H9 (cell line): ENCODE results near the gene SDR39U1. TPM values are rescaled to one million over a fixed set of nuclear protein-coding genes. Genes with fewer than 3 reads are reported as not detected.
"Not testable (repeated sequence)": the region's sequence is repeated elsewhere in the genome, so short reads cannot be mapped to it uniquely, and the experiment has no call there.

Source experiments
- DNase-seq: peaks from one replicate; pipeline ENCODE4 v3.0.0-alpha.2; 2017
- H2AFZ ChIP-seq: one replicate; pipeline ENCODE4 v1.6.1; 2013; ENCODE audit warnings: mild to moderate bottlenecking, low read length, control low read depth, moderate library complexity
- H2AK5ac ChIP-seq: 2 replicates; pipeline ENCODE4 v1.6.1; 2013; ENCODE audit warnings: low read length, control low read depth, mixed read lengths; ENCODE audit not compliant: insufficient read length
- H2BK120ac ChIP-seq: one replicate; pipeline ENCODE4 v1.6.1; 2013; ENCODE audit warnings: low read depth, mild to moderate bottlenecking, low read length, control low read depth, inconsistent platforms; ENCODE audit not compliant: poor library complexity, severe bottlenecking
- H2BK12ac ChIP-seq: 2 replicates; pipeline ENCODE4 v1.6.1; 2013; ENCODE audit warnings: low read length, control low read depth, mixed read lengths, low read depth; ENCODE audit not compliant: insufficient read length
- H2BK15ac ChIP-seq: 2 replicates; pipeline ENCODE4 v1.6.1; 2013; ENCODE audit warnings: low read depth, low read length, control low read depth
- H2BK20ac ChIP-seq: one replicate; pipeline ENCODE4 v1.6.1; 2013; ENCODE audit warnings: low read depth, mild to moderate bottlenecking, low read length, control low read depth, inconsistent platforms; ENCODE audit not compliant: poor library complexity, severe bottlenecking
- H2BK5ac ChIP-seq: 2 replicates; pipeline ENCODE4 v1.6.1; 2013; ENCODE audit warnings: low read length, control low read depth, mixed read lengths; ENCODE audit not compliant: insufficient read length
- H3K14ac ChIP-seq: 2 replicates; pipeline ENCODE4 v1.6.1; 2013; ENCODE audit warnings: low read length, control low read depth; ENCODE audit not compliant: insufficient read depth
- H3K18ac ChIP-seq: 2 replicates; pipeline ENCODE4 v1.6.1; 2013; ENCODE audit warnings: low read depth, mild to moderate bottlenecking, mixed read lengths, low read length, control low read depth; ENCODE audit not compliant: insufficient read length
- H3K23ac ChIP-seq: 2 replicates; pipeline ENCODE4 v1.6.1; 2013; ENCODE audit warnings: low read length, control low read depth, mixed read lengths, low read depth; ENCODE audit not compliant: insufficient read length
- H3K23me2 ChIP-seq: 2 replicates; pipeline ENCODE4 v1.6.1; 2013; ENCODE audit warnings: low read depth, mild to moderate bottlenecking, mixed read lengths, low read length, control low read depth; ENCODE audit not compliant: insufficient read length, poor library complexity, severe bottlenecking
- H3K27ac ChIP-seq: 2 replicates; pipeline ENCODE4 v1.5.1; 2013; ENCODE audit warnings: low read length, control low read depth, mixed read lengths, low read depth; ENCODE audit not compliant: insufficient read length
- H3K27me3 ChIP-seq: 2 replicates; pipeline ENCODE4 v1.6.1; 2013; ENCODE audit warnings: low read length, control low read depth, inconsistent platforms; ENCODE audit not compliant: insufficient read depth
- H3K4ac ChIP-seq: 2 replicates; pipeline ENCODE4 v1.6.1; 2013; ENCODE audit warnings: low read depth, mild to moderate bottlenecking, control low read depth, inconsistent platforms, low read length, moderate library complexity
- H3K4me1 ChIP-seq: 2 replicates; pipeline ENCODE4 v1.6.1; 2013; ENCODE audit warnings: low read length, control low read depth, inconsistent platforms; ENCODE audit not compliant: insufficient read depth
- H3K4me2 ChIP-seq: 2 replicates; pipeline ENCODE4 v1.6.1; 2013; ENCODE audit warnings: low read length, control low read depth, mixed read lengths; ENCODE audit not compliant: insufficient read length, insufficient read depth
- H3K56ac ChIP-seq: 2 replicates; pipeline ENCODE4 v1.6.1; 2013; ENCODE audit warnings: low read depth, mild to moderate bottlenecking, mixed read lengths, low read length, control low read depth; ENCODE audit not compliant: insufficient read length
- H3K79me1 ChIP-seq: 2 replicates; pipeline ENCODE4 v1.6.1; 2013; ENCODE audit warnings: low read depth, mild to moderate bottlenecking, moderate library complexity, low read length, control low read depth, inconsistent platforms; ENCODE audit not compliant: insufficient read depth, poor library complexity, severe bottlenecking
- H3K79me2 ChIP-seq: 2 replicates; pipeline ENCODE4 v1.6.1; 2013; ENCODE audit warnings: low read length, control low read depth, inconsistent platforms; ENCODE audit not compliant: insufficient read depth
- H3K9ac ChIP-seq: 2 replicates; pipeline ENCODE4 v1.6.1; 2013; ENCODE audit warnings: low read length, control low read depth, mixed read lengths; ENCODE audit not compliant: insufficient read length; ENCODE audit errors: extremely low read depth
- H3K9me3 ChIP-seq: one replicate; pipeline ENCODE4 v1.6.1; 2013; ENCODE audit warnings: low read depth, low read length, inconsistent platforms; ENCODE audit not compliant: control insufficient read depth
- H3T11ph ChIP-seq: one replicate; pipeline ENCODE4 v1.6.1; 2013; ENCODE audit warnings: mild to moderate bottlenecking, low read length, control low read depth, inconsistent platforms
- H4K20me1 ChIP-seq: one replicate; pipeline ENCODE4 v1.6.1; 2013; ENCODE audit not compliant: control insufficient read depth, insufficient read length, insufficient read depth
- H4K5ac ChIP-seq: 2 replicates; pipeline ENCODE4 v1.6.1; 2013; ENCODE audit warnings: low read depth, mild to moderate bottlenecking, mixed read lengths, low read length, control low read depth; ENCODE audit not compliant: insufficient read length
- H4K8ac ChIP-seq: replicated peaks from 2 replicates; pipeline ENCODE4 v1.6.1; 2013; ENCODE audit warnings: low read length, control low read depth, mixed read lengths, low read depth; ENCODE audit not compliant: insufficient read length
- H4K91ac ChIP-seq: 2 replicates; pipeline ENCODE4 v1.6.1; 2013; ENCODE audit warnings: low read depth, mild to moderate bottlenecking, moderate library complexity, mixed read lengths, low read length, control low read depth; ENCODE audit not compliant: insufficient read length
- H3K27ac Mint-ChIP-seq, 3 experiments: 2 replicates in 2 of 3; 3 replicates in 1 of 3; pipeline ENCODE4 v1.8.0; 2020 to 2021; ENCODE audit warnings: mixed read lengths in 3 of 3, mild to moderate bottlenecking in 1 of 3, moderate library complexity in 1 of 3
- H3K27me3 Mint-ChIP-seq: 2 replicates; pipeline ENCODE4 v1.8.0; 2021; ENCODE audit warnings: low read depth, mild to moderate bottlenecking, moderate library complexity, mixed read lengths
- H3K36me3 Mint-ChIP-seq, 3 experiments: 2 replicates in 2 of 3; 3 replicates in 1 of 3; pipeline ENCODE4 v1.8.0; 2020 to 2021; ENCODE audit warnings: low read depth in 3 of 3, mixed read lengths in 3 of 3; ENCODE audit not compliant: insufficient read depth in 1 of 3
- H3K4me1 Mint-ChIP-seq, 2 experiments: 2 replicates each; pipeline ENCODE4 v1.8.0; 2020; ENCODE audit warnings: mixed read lengths in 2 of 2
- H3K4me3 Mint-ChIP-seq, 2 experiments: 2 replicates in 1 of 2; 3 replicates in 1 of 2; pipeline ENCODE4 v1.8.0; 2020 to 2021; ENCODE audit warnings: mild to moderate bottlenecking in 2 of 2, mixed read lengths in 2 of 2, moderate library complexity in 1 of 2
- H3K9me3 Mint-ChIP-seq, 2 experiments: 2 replicates in 1 of 2; 3 replicates in 1 of 2; pipeline ENCODE4 v1.8.0; 2020; ENCODE audit warnings: mild to moderate bottlenecking in 2 of 2, mixed read lengths in 2 of 2, moderate library complexity in 1 of 2
- WGBS: extraction: QIAGEN DNeasy Blood & Tissue Kit; methylation state at CpG from one replicate; pipeline ENCODE4 v1.1.7; 2013; ENCODE audit warnings: missing lambda C conversion rate, low lambda C conversion rate, mixed read lengths; ENCODE audit not compliant: insufficient read length; ENCODE audit errors: extremely low coverage; 5-methylcytosine and 5-hydroxymethylcytosine counted together
- total RNA-seq: library from RNA; stranded (reverse); gene quantifications from 2 replicates; pipeline ENCODE4 v1.2.1, GENCODE V29; 2021
- TF ChIP-seq, protein P1 (sequence below): fragments of 200-600 bp; sonication (generic); conservative IDR thresholded peaks from 3 replicates; pipeline ENCODE4 v1.8.0; 2021; ENCODE audit warnings: antibody characterized with exemption, mild to moderate bottlenecking

Gene SDR39U1
- total RNA-seq, 1 experiment from 2014 or later, result 56.2 TPM

DNA sequence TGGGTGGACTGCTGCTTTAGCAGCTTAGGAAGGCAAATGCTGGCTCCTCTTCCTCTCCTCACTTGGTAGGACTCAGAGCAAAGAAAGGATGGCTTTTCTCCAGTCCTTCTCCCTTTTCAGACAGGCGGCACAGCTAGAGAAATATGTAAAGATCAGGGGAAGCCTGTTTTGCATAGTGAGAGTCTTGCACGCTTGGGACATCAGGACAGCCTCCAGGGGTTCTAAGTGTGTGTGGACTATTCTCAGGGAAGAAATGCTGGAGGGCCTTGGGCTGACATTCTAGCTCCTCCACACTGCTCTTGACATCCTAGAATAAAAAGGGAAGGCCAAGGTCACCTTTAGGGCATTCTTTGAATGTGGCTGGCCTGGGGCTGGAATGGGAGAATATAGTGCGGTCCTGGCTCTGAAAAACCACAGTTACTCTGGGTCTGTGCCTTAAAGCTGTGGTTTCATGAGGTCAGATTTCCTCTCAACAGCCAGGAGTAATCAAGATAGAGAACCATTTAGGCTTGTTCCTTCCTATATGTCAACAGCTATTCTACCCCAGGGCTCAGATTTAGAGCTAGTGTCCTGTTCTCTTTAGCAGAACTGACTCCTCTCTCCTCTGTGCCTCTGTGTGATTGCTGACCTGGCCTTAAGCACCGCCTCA is 41.2 kb upstream of the SDR39U1 start:
- Histone ChIP-seq H3K4ac (no peak overlapping the region), H2BK15ac (no peak overlapping the region), H2AFZ (no peak overlapping the region), H3K9ac (no peak overlapping the region), H2BK20ac (no peak overlapping the region), H3K27ac (no peak overlapping the region), H3K23me2 (no peaks in the 10 kb centered on the region), H4K5ac (no peak overlapping the region), H3K14ac (no peak overlapping the region), H2BK5ac (no peak overlapping the region), H4K91ac (no peak overlapping the region), H3K79me2 (no peaks in the 10 kb centered on the region), H3K4me1 (no peaks in the 10 kb centered on the region), H3K4me2 (no peak overlapping the region), H2BK120ac (no peak overlapping the region), H3K79me1 (no peaks in the 10 kb centered on the region), H2BK12ac (no peak overlapping the region), H4K20me1 (no peaks in the 10 kb centered on the region), H2AK5ac (no peak overlapping the region), H3K23ac (no peak overlapping the region), H3T11ph (no peak overlapping the region), H3K9me3 (no peaks in the 10 kb centered on the region), H3K56ac (no peak overlapping the region), H4K8ac (no peak overlapping the region), H3K18ac (no peak overlapping the region), H3K27me3 (no peaks in the 10 kb centered on the region)
- Mint-ChIP-seq H3K9me3 (peaks cover 0 to 1% of the 10 kb centered on the region in 2 experiments; a peak in 3 of 5 replicates), H3K36me3 (peaks cover 1 to 6% (median 2%) of the 10 kb centered on the region in 3 experiments; a peak in 2 of 7 replicates), H3K4me1 (peaks cover 16 to 18% of the 10 kb centered on the region in 2 experiments), H3K27me3 (no peaks in the 10 kb centered on the region), H3K27ac (no peak overlapping the region; a peak in 1 of 7 replicates), H3K4me3 (no peak overlapping the region)
- DNase-seq, result no peak
- no CpG with 5 or more reads among the region's 4 CpGs for WGBS
- TF ChIP-seq, protein P1, sequence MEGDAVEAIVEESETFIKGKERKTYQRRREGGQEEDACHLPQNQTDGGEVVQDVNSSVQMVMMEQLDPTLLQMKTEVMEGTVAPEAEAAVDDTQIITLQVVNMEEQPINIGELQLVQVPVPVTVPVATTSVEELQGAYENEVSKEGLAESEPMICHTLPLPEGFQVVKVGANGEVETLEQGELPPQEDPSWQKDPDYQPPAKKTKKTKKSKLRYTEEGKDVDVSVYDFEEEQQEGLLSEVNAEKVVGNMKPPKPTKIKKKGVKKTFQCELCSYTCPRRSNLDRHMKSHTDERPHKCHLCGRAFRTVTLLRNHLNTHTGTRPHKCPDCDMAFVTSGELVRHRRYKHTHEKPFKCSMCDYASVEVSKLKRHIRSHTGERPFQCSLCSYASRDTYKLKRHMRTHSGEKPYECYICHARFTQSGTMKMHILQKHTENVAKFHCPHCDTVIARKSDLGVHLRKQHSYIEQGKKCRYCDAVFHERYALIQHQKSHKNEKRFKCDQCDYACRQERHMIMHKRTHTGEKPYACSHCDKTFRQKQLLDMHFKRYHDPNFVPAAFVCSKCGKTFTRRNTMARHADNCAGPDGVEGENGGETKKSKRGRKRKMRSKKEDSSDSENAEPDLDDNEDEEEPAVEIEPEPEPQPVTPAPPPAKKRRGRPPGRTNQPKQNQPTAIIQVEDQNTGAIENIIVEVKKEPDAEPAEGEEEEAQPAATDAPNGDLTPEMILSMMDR, result no peak

DNA sequence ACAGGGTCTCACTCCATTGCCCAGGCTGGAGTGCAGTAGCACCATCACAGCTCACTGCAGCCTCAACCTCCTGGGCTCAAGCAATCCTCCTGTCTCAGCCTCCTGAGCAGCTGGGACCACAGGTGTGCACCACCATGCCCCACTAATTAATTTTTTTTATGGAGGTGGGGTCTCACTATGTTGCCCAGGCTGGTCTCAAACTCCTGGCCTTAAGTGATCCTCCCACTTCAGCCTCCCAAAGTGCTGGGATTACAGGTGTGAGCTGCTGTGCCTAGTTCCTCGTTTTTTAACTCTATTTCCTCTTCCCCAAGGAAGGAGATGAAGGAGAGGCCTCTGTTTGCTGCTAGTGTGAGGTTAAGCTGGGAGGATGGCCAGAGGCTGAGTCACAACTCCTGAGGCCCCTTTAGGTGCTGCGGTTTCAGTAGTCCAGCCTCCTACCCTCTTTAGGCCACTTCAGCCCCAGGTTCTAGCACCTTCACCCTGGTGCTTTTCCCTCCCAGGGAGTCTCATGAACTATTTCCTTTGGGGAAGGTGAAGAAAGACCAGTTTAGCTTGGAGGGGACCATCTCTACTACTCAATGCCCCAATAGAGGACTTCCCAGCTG is 40.2 kb upstream of the SDR39U1 start:
- H3K27me3 Mint-ChIP-seq, H3K9ac ChIP-seq, H2BK5ac ChIP-seq, H3K18ac ChIP-seq, H2AK5ac ChIP-seq, H3K9me3 Mint-ChIP-seq, H3K4me3 Mint-ChIP-seq, H3K4ac ChIP-seq, H3K23ac ChIP-seq, H2BK15ac ChIP-seq, H3K56ac ChIP-seq, H3K79me1 ChIP-seq, H4K91ac ChIP-seq, H2BK12ac ChIP-seq, H3K27ac ChIP-seq, H2BK120ac ChIP-seq, H4K8ac ChIP-seq, H3K79me2 ChIP-seq, H3K4me1 ChIP-seq, H2AFZ ChIP-seq, DNase-seq, H4K20me1 ChIP-seq, H3K4me2 ChIP-seq, H3K23me2 ChIP-seq, H3K27me3 ChIP-seq, H4K5ac ChIP-seq, H3K27ac Mint-ChIP-seq, H2BK20ac ChIP-seq, H3T11ph ChIP-seq, H3K14ac ChIP-seq, H3K9me3 ChIP-seq: not testable (repeated sequence)
- Mint-ChIP-seq H3K36me3 (peaks cover 1 to 11% (median 2%) of the 10 kb centered on the region in 3 experiments; a peak in 3 of 7 replicates), H3K4me1 (peaks cover 16 to 18% of the 10 kb centered on the region in 2 experiments)
- no CpG with 5 or more reads among the region's 2 CpGs for WGBS
